Activated T-helper 1 cell treated with anti-CD3 and anti-CD28 coated beads, Interleukin-12 subunit alpha, Interleukin-12 subunit beta, Interleukin-2, Interleukin-4 antibody, amounts not matched to agents 30 ng/mL and 10 ng/mL and 1 ng/mL, durations not matched to agents 14 hours and 24 hours and 36 hours (primary cell): Measurements from ENCODE around the gene FAIM. TPM values are rescaled to one million over a fixed set of nuclear protein-coding genes. Genes with fewer than 3 reads are reported as not detected.
"Not testable (repeated sequence)": the region's sequence is repeated elsewhere in the genome, so short reads cannot be mapped to it uniquely, and the experiment has no call there.

Source experiments
- DNase-seq: peaks from one replicate; pipeline ENCODE4 v3.0.0; 2021; ENCODE audit warnings: low spot score
- H3K27ac Mint-ChIP-seq: one replicate; pipeline ENCODE4 v1.8.0; 2021; ENCODE audit warnings: mild to moderate bottlenecking, mixed read lengths
- H3K27me3 Mint-ChIP-seq: one replicate; pipeline ENCODE4 v1.8.0; 2022; ENCODE audit warnings: mild to moderate bottlenecking, moderate library complexity, mixed read lengths; ENCODE audit not compliant: insufficient read depth
- H3K36me3 Mint-ChIP-seq: one replicate; pipeline ENCODE4 v1.8.0; 2021; ENCODE audit warnings: low read depth, mixed read lengths
- H3K4me1 Mint-ChIP-seq: one replicate; pipeline ENCODE4 v1.8.0; 2021; ENCODE audit warnings: low read depth, mixed read lengths
- H3K4me3 Mint-ChIP-seq: one replicate; pipeline ENCODE4 v1.8.0; 2021; ENCODE audit warnings: mild to moderate bottlenecking, moderate library complexity, mixed read lengths
- H3K9me3 Mint-ChIP-seq: one replicate; pipeline ENCODE4 v1.8.0; 2021; ENCODE audit warnings: mixed read lengths
- intact Hi-C: fragments of 100-400 bp; cut with micrococcal nuclease; formaldehyde crosslinking; loops from one replicate; pipeline ENCODE4 v1.15.1; 2024
- total RNA-seq: library from RNA; stranded (reverse); gene quantifications from 2 replicates; pipeline ENCODE4 v1.2.3, GENCODE V29; 2022

The FAIM gene
- total RNA-seq, 1 donor from 2014 or later, result 1.4 TPM

DNA sequence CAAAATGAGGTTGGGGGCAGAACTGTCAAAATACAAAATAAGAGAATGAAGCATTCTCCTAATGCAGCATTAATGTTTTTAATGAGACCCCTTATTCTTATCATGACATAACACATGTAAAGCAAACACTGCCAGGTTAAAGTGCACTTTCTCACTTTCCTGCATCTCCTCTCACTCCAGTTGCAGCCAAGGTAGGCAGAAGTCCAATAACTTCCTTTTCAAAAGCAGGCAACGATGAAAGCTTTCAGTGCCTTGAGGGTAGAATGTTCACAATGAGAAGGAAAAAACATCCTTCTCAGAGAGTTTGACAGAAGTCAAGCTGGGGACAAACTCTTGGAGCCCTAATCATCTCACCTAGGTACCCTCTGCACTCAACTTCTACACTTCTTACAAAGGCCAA, 59.5 kb downstream of the FAIM start:
- intact Hi-C loops, result no loop called here
- DNase-seq, result no peak
- H3K36me3 Mint-ChIP-seq, result peaks cover 19% of the 10 kb centered on the region
- no peak overlapping the region for H3K27ac Mint-ChIP-seq
- H3K27me3 Mint-ChIP-seq, result no peaks in the 10 kb centered on the region
- no peaks in the 10 kb centered on the region for H3K9me3 Mint-ChIP-seq
- no peak overlapping the region for H3K4me3 Mint-ChIP-seq
- H3K4me1 Mint-ChIP-seq, result no peaks in the 10 kb centered on the region

GRCh38 chr3:138670407-138670806, 61.8 kb downstream of the FAIM start:
- intact Hi-C loops, result no loop called here
- no peak overlapping the region for H3K27ac Mint-ChIP-seq
- no peak for DNase-seq
- H3K27me3 Mint-ChIP-seq, result no peaks in the 10 kb centered on the region
- no peak overlapping the region for H3K4me3 Mint-ChIP-seq
- H3K36me3 Mint-ChIP-seq, result peaks cover 18% of the 10 kb centered on the region
- no peaks in the 10 kb centered on the region for H3K4me1 Mint-ChIP-seq
- H3K9me3 Mint-ChIP-seq, result peaks cover 10% of the 10 kb centered on the region

DNA sequence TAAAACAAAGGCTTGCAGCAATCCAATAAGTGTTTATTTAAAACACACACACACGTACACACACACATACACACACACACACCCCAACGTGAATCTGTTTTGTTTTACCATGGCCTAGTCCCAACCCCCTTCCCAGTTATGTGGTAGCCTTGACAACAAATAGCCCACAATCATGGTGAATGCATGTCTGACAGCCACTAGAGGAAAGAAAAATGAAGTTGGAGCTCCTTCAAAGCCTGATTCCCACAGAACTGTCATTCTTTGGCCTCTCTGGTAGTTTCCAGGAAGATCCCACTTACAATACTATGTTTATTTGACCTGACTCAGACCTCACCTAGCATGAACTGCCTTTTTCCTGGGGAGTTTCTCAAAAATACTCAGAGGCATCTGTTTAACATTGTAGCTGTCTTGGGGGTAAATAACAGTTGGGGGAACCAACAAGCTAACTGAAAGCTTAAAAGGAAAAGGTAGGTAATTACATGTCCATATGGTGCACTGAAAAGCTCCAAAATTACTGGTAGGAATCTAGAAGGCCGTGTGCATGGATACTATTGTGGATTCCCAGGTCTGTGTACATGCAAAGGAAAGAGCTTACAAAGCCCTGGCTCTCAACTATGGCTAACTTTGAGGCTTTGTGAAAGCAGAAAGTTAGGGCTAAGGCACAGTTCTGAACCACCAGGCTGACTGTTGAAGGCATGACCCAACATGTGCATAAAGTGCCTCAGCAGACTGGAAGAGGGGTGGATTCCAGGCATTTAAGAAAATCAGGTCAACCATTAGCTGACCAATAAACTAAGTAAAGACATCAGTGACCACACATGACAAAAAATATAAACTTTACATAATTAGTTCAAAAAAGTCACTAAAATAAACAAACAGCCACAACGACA, 65.3 kb downstream of the FAIM start:
- no peak for DNase-seq
- Mint-ChIP-seq H3K27me3 (no peaks in the 10 kb centered on the region), H3K27ac (no peak overlapping the region), H3K36me3 (peaks cover 21% of the 10 kb centered on the region), H3K4me3 (no peak overlapping the region), H3K9me3 (peaks cover 19% of the 10 kb centered on the region), H3K4me1 (no peaks in the 10 kb centered on the region)
- intact Hi-C loops, result no loop called here

- H3K27me3 Mint-ChIP-seq, result no peaks in the 10 kb centered on the region
- intact Hi-C loops, result no loop called here
- peaks cover 19% of the 10 kb centered on the region for H3K9me3 Mint-ChIP-seq
- no peak overlapping the region for H3K27ac Mint-ChIP-seq
- no peak for DNase-seq
- no peak overlapping the region for H3K4me3 Mint-ChIP-seq
- H3K36me3 Mint-ChIP-seq, result peaks cover 21% of the 10 kb centered on the region
- H3K4me1 Mint-ChIP-seq, result no peaks in the 10 kb centered on the region
Measured at GRCh38 chr3:138675393-138675792, 66.8 kb downstream of the FAIM start.

DNA sequence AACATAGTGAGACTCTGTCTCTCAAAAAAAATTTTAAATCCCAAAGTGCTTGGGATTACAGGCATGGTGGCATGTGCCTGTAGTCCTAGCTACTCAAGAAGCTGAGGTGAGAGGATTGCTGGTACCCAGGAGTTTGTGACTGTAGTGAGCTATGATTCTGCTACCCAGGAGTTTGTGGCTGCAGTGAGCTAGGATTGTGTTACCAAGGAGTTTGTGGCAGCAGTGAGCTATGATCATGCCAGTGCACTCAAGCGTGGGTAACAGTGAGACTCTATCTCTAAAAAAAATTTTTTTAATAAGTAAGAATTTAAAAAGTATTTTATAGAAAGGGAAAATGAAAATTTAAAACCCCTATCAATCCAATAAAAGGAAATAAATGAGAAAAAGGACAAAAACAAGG, 69.5 kb downstream of the FAIM start:
- DNase-seq, result no peak
- Mint-ChIP-seq H3K9me3 (peaks cover 19% of the 10 kb centered on the region), H3K36me3 (peaks cover 19% of the 10 kb centered on the region), H3K27ac (no peak overlapping the region), H3K4me3 (no peak overlapping the region), H3K27me3 (no peaks in the 10 kb centered on the region), H3K4me1 (no peaks in the 10 kb centered on the region)
- intact Hi-C loops, result no loop called here

DNA sequence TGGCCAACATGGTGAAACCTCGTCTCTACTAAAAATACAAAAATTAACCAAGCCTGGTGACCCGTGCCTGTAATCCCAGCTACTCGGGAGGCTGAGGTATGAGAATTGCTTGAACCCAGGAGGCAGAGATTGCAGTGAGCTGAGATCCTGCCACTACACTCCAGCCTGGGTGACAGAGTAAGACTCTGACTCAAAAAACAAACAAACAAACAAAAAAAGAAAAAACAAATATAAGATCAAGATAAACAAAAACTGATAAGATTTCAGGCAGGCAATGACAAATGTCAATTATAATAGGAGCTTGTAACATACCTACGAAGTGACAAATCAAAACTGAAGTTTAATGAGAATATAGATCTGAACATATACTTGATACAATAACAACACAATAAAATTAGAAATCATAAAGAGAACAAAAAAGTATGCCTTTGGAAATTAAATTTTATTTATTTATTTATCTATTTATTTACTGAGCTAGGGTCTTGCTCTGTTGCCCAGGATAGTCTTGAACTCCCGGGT, 70.4 kb downstream of the FAIM start:
- Mint-ChIP-seq H3K27ac (no peak overlapping the region), H3K27me3 (no peaks in the 10 kb centered on the region), H3K36me3 (peaks cover 18% of the 10 kb centered on the region), H3K4me1 (no peaks in the 10 kb centered on the region), H3K4me3 (no peak overlapping the region), H3K9me3 (peaks cover 19% of the 10 kb centered on the region)
- no peak for DNase-seq
- intact Hi-C loops, result no loop called here

DNA sequence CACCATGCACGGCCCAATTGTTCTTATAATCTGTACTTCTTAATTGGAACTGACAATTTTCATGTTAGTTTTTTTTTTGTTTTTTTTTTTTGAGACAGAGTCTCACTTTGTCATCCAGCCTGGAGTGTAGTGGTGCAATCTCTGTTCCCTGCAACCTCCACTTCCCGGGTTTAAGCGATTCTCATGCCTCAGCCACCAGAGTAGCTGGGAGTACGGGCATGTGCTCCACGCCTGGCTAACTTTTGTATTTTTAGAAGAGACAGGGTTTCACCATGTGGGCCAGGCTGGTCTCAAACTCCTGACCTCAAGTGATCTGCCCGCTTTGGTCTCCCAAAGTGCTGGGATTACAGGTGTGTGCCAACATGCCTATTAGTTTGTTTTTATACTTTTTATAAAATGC, 72.4 kb downstream of the FAIM start:
- H3K27me3 Mint-ChIP-seq, H3K27ac Mint-ChIP-seq, H3K9me3 Mint-ChIP-seq, intact Hi-C loops, H3K36me3 Mint-ChIP-seq, H3K4me1 Mint-ChIP-seq, DNase-seq, H3K4me3 Mint-ChIP-seq: not testable (repeated sequence)

GRCh38 chr3:138681463-138682220, 73.1 kb downstream of the FAIM start:
- no peak overlapping the region for H3K4me3 Mint-ChIP-seq
- intact Hi-C loops, result no loop called here
- no peak overlapping the region for H3K27ac Mint-ChIP-seq
- no peak for DNase-seq
- no peaks in the 10 kb centered on the region for H3K4me1 Mint-ChIP-seq
- H3K36me3 Mint-ChIP-seq, result peaks cover 5% of the 10 kb centered on the region
- no peaks in the 10 kb centered on the region for H3K27me3 Mint-ChIP-seq
- no peaks in the 10 kb centered on the region for H3K9me3 Mint-ChIP-seq

DNA sequence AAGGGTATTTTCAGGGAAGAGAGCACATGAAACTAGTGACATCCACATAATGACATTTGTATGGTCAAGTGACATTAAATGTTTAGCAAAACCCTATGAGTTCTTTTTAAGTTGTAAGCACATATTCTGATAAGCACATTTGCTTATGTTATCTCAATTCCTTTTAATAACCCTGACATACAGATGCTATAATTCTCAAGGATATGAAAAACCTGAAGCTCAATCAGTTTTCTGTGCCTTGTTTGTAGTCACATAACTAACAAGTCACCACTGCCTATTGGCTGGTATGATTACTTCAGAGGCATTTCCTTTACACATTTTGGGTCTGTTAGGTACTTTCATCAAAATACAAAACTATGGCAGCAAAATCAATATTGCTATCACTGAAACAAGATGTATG, 74.1 kb downstream of the FAIM start:
- intact Hi-C loops, result no loop called here
- Mint-ChIP-seq H3K9me3 (no peaks in the 10 kb centered on the region), H3K27me3 (no peaks in the 10 kb centered on the region), H3K4me3 (no peak overlapping the region), H3K36me3 (peaks cover 9% of the 10 kb centered on the region), H3K4me1 (peaks cover 10% of the 10 kb centered on the region), H3K27ac (no peak overlapping the region)
- DNase-seq, result no peak

Other genes with a start within 250 kb of the FAIM start
- 0.34 and 0.44 TPM in 2 replicates for gene ESYT3, start 174.2 kb upstream of the FAIM start, total RNA-seq
- 2.4 and 3.1 TPM in 2 replicates for gene CEP70, start 14.5 kb upstream of the FAIM start, total RNA-seq
- 19.3 and 22.0 TPM in 2 replicates for gene PIK3CB, start 226.2 kb downstream of the FAIM start, total RNA-seq